ENCODE data around the gene NAALADL2. TPM values are rescaled to one million over a fixed set of nuclear protein-coding genes. Genes with fewer than 3 reads are reported as not detected.

The NAALADL2 gene
- total and polyA plus RNA-seq, 8 donors: 0.76 to 15.4 (median 7.9) TPM

DNA sequence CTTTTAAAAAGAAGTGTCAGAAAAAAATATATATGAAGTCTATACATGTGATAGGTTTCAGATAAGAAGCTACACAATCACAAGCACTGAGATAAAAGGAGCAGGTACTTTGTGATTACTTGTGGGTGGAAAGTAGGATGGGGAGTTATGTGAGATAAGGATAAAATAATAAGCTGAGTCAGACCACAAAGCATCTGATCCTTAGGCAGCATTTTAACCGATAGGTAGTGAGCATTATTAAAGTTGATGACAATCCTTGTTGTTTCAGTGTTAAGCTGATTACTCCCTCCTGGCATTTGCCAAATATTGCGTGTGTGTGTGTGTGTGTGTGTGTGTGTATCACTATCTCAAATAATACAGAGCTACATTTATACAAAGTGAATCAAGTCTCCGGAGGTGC lies 483.1 kb downstream of the NAALADL2 start:
- 73 to 79% methylated on average over 3 of the region's 3 CpGs for WGBS, 2 donors
- ATAC-seq (no peak), FAIRE-seq (no peak), DNase-seq (no peak)
- TF ChIP-seq, protein P1, sequence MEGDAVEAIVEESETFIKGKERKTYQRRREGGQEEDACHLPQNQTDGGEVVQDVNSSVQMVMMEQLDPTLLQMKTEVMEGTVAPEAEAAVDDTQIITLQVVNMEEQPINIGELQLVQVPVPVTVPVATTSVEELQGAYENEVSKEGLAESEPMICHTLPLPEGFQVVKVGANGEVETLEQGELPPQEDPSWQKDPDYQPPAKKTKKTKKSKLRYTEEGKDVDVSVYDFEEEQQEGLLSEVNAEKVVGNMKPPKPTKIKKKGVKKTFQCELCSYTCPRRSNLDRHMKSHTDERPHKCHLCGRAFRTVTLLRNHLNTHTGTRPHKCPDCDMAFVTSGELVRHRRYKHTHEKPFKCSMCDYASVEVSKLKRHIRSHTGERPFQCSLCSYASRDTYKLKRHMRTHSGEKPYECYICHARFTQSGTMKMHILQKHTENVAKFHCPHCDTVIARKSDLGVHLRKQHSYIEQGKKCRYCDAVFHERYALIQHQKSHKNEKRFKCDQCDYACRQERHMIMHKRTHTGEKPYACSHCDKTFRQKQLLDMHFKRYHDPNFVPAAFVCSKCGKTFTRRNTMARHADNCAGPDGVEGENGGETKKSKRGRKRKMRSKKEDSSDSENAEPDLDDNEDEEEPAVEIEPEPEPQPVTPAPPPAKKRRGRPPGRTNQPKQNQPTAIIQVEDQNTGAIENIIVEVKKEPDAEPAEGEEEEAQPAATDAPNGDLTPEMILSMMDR (IDR thresholded peaks at IDR 0.05): no peak
- Histone ChIP-seq H3K4me3 (no peak overlapping the region), H3K9me3 (no peaks in the 10 kb centered on the region), H3K36me3 (no peaks in the 10 kb centered on the region), H3K27ac (no peak overlapping the region), H3K27me3 (no peaks in the 10 kb centered on the region), H3K4me1 (no peaks in the 10 kb centered on the region)
- intact Hi-C loops (cut with DNase I): no loop called here

GRCh38 chr3:175343946-175344345 lies 484.8 kb downstream of the NAALADL2 start:
- Histone ChIP-seq H3K4me3 (no peak overlapping the region), H3K27ac (no peak overlapping the region), H3K27me3 (no peaks in the 10 kb centered on the region), H3K4me1 (no peaks in the 10 kb centered on the region), H3K9me3 (no peaks in the 10 kb centered on the region), H3K36me3 (no peaks in the 10 kb centered on the region)
- DNase-seq (no peak), FAIRE-seq (no peak), ATAC-seq (no peak)
- 47 to 84% methylated on average over 3 of the region's 3 CpGs for WGBS, 2 donors
- TF ChIP-seq, protein P1 (IDR thresholded peaks at IDR 0.05): no peak
- intact Hi-C loops (cut with DNase I): no loop called here

GRCh38 chr3:175346573-175347356 lies 487.6 kb downstream of the NAALADL2 start:
- ATAC-seq (peak in 3 of 4 donors; percentile 85 to 98 (median 85)), FAIRE-seq (no peak), DNase-seq (peak in 4 of 6 donors; percentile 17 to 39 (median 24))
- H3K27me3 ChIP-seq: no peaks in the 10 kb centered on the region
- WGBS, 2 donors: 54 to 66% methylated on average over 8 of the region's 8 CpGs
- no peaks in the 10 kb centered on the region for H3K36me3 ChIP-seq
- H3K27ac ChIP-seq: no peak overlapping the region
- H3K4me1 ChIP-seq: no peaks in the 10 kb centered on the region
- TF ChIP-seq, protein P1 (IDR thresholded peaks at IDR 0.05): no peak
- H3K9me3 ChIP-seq: no peaks in the 10 kb centered on the region
- no peak overlapping the region for H3K4me3 ChIP-seq
- intact Hi-C loops (cut with DNase I): no loop called here

GRCh38 chr3:175349168-175349567 lies 490.0 kb downstream of the NAALADL2 start:
- H3K4me1 ChIP-seq: no peaks in the 10 kb centered on the region
- intact Hi-C loops (cut with DNase I): no loop called here
- H3K27ac ChIP-seq: no peak overlapping the region
- H3K4me3 ChIP-seq: no peak overlapping the region
- 92 to 98% methylated on average over 2 of the region's 2 CpGs for WGBS, 2 donors
- H3K36me3 ChIP-seq: no peaks in the 10 kb centered on the region
- FAIRE-seq (no peak), DNase-seq (no peak), ATAC-seq (no peak)
- H3K27me3 ChIP-seq: no peaks in the 10 kb centered on the region
- no peaks in the 10 kb centered on the region for H3K9me3 ChIP-seq
- TF ChIP-seq, protein P1 (IDR thresholded peaks at IDR 0.05): no peak

- H3K9me3 ChIP-seq: no peaks in the 10 kb centered on the region
- 80 to 92% methylated on average over 3 of the region's 3 CpGs for WGBS, 2 donors
- DNase-seq (no peak), ATAC-seq (no peak), FAIRE-seq (no peak)
- TF ChIP-seq, protein P1 (IDR thresholded peaks at IDR 0.05): no peak
- H3K4me3 ChIP-seq: no peak overlapping the region
- H3K27me3 ChIP-seq: no peaks in the 10 kb centered on the region
- H3K4me1 ChIP-seq: no peaks in the 10 kb centered on the region
- H3K36me3 ChIP-seq: no peaks in the 10 kb centered on the region
- intact Hi-C loops (cut with DNase I): no loop called here
- no peak overlapping the region for H3K27ac ChIP-seq
Measured at GRCh38 chr3:175355801-175356335, 496.7 kb downstream of the NAALADL2 start.
